Ovary (tissue), 3 donors: Measurements from ENCODE around the gene TBCD.

Source experiments
- CTCF ChIP-seq, 3 donors: fragments of 450-650 bp in 2 of 3; fragments of 200-600 bp in 1 of 3; IDR thresholded peaks; one replicate each; pipeline versions ENCODE4 v1.5.1 to v1.8.0; 2016 to 2022; ENCODE audit warnings: antibody characterized with exemption in 3 of 3, mild to moderate bottlenecking in 1 of 3
- EP300 ChIP-seq: sonication (generic); formaldehyde crosslinking; IDR thresholded peaks from one replicate; pipeline ENCODE4 v1.6.1; 2017; ENCODE audit warnings: antibody characterized with exemption
- POLR2A ChIP-seq: fragments of 450-650 bp; IDR thresholded peaks from one replicate; pipeline ENCODE4 v1.6.1; 2017; ENCODE audit warnings: antibody characterized with exemption, mild to moderate bottlenecking, moderate library complexity
- donor health status: DM: no; HTN: no; CAD: no.

GRCh38 chr17:82933911-82934310 lies 182.0 kb downstream of the TBCD start:
- TF ChIP-seq CTCF (IDR thresholded peaks at IDR 0.05) (no peak), POLR2A (no peak), EP300 (no peak)
